ENCODE results near the gene CNTN1. TPM values are rescaled to one million over a fixed set of nuclear protein-coding genes. Genes with fewer than 3 reads are reported as not detected.

CNTN1 gene
- total RNA-seq, 4 donors from 2014 or later: 7.5 to 34.2 (median 19.4) TPM

DNA sequence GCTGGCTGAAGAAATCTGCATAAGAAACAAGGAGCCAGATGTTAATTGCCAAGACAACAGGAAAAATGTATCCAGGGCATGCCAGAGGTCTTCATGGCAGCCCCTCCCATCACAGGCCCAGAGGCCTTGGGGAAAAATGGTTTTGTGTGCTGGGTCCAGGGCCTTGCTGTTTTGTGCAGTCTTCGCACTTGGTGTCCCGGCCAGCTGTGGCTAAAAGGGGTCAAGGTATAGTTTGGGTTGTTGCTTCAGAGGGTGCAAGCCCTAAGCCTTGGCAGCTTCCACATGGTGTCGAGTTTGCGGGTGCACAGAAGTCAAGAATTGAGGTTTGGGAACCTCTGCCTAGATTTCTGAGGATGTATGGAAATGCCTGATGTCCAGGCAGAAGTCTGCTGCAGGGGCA lies 29.9 kb upstream of the CNTN1 start:
- no peak for TF ChIP-seq POLR2A (IDR thresholded peaks at IDR 0.05)
- TF ChIP-seq, protein P1, sequence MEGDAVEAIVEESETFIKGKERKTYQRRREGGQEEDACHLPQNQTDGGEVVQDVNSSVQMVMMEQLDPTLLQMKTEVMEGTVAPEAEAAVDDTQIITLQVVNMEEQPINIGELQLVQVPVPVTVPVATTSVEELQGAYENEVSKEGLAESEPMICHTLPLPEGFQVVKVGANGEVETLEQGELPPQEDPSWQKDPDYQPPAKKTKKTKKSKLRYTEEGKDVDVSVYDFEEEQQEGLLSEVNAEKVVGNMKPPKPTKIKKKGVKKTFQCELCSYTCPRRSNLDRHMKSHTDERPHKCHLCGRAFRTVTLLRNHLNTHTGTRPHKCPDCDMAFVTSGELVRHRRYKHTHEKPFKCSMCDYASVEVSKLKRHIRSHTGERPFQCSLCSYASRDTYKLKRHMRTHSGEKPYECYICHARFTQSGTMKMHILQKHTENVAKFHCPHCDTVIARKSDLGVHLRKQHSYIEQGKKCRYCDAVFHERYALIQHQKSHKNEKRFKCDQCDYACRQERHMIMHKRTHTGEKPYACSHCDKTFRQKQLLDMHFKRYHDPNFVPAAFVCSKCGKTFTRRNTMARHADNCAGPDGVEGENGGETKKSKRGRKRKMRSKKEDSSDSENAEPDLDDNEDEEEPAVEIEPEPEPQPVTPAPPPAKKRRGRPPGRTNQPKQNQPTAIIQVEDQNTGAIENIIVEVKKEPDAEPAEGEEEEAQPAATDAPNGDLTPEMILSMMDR (IDR thresholded peaks at IDR 0.05): no peak
- H3K4me3 ChIP-seq (ENCODE audit: low read depth, poor library complexity, severe bottlenecking): no peak overlapping the region
- WGBS, 2 donors: 92 to 98% methylated on average over 4 of the region's 4 CpGs
- no peak for DNase-seq (ENCODE audit: low spot score in 2 of 2)
- intact Hi-C loops (cut with DNase I; ENCODE audit: low total_unique reads): no loop called here

DNA sequence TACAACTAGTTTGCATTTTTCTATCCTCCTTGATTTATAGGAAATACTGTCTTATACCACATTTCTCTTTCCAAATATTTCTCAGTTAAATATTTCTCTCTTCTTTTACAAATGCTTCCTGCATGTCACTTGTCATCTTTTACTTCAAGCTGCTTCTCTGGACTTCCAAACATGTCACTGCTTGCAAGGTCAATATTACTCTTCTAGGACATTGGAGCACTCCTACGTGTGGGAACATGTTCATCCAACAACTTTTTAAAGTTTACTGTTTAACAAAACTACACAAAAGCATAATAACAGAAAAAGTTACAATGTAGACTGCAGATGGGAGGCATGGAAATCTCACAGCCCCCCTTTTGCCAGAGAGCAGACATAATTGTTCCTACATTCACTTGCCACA lies 28.5 kb upstream of the CNTN1 start:
- no peak for DNase-seq (ENCODE audit: low spot score in 2 of 2)
- intact Hi-C loops (cut with DNase I; ENCODE audit: low total_unique reads): no loop called here
- H3K4me3 ChIP-seq (ENCODE audit: low read depth, poor library complexity, severe bottlenecking): no peak overlapping the region
- WGBS, 2 donors: 46 to 56% methylated on average over 1 of the region's 1 CpG
- TF ChIP-seq, protein P1 (IDR thresholded peaks at IDR 0.05): no peak
- no peak for TF ChIP-seq POLR2A (IDR thresholded peaks at IDR 0.05)

DNA sequence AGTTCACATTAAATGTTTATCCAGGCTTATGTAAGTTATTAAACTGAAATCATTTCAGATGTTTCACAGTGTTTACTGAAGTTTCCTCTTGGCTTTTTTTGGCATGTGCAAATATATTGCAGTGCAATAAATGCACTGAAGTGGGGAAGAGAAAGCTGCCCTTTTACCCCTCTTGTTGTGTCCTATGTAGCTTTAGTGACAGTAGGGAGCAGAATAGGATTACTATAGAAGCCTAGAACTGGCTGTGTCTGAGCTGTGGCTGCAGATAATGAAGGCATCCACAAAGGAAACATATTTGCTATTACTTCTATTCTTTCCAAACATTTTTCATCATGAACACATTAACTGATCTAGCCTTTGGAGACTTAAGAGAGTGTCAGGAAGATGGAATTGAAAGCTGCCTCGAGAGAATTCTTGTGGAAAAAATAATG lies 24.1 kb upstream of the CNTN1 start:
- intact Hi-C loops (cut with DNase I; ENCODE audit: low total_unique reads): no loop called here
- no peak for DNase-seq (ENCODE audit: low spot score in 2 of 2)

DNA sequence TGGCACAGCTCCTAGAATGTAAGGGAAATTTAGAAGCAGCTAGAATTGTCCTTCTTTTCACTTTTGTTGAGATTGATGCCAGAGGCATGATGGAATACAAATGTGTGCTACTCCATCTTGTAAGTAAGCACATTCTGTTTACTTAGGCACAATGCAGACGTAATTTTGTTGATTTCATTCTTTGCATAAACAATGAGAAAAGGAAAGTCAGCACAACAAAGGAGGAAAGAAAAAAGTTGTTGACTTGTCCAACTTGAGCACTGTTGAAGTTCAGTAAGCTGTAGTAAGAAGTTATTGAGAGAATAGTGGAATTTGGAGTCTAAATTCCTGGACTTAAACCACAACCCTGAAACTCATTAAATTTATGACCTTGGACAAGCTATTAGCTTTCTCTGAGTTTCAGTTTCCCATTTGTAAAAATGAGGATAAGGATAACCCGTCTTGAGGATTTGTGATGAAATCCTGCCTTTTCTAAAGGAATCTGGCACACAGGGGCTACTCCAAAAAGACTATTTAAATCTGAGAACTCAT lies 19.4 kb upstream of the CNTN1 start:
- intact Hi-C loops (cut with DNase I; ENCODE audit: low total_unique reads): no loop called here
- no peak for DNase-seq (ENCODE audit: low spot score in 2 of 2)
- no peak for TF ChIP-seq POLR2A (IDR thresholded peaks at IDR 0.05)
- TF ChIP-seq, protein P1 (IDR thresholded peaks at IDR 0.05): no peak
- H3K4me3 ChIP-seq (ENCODE audit: low read depth, poor library complexity, severe bottlenecking): no peak overlapping the region
- 26 to 32% methylated on average over 2 of the region's 2 CpGs for WGBS, 2 donors

More for the DNA sequence above, 24.1 kb upstream of the CNTN1 start:
- TF ChIP-seq, protein P1 (IDR thresholded peaks at IDR 0.05): no peak
- no peak for TF ChIP-seq POLR2A (IDR thresholded peaks at IDR 0.05)
- WGBS, 2 donors: 23 to 27% methylated on average over 1 of the region's 1 CpG
- H3K4me3 ChIP-seq (ENCODE audit: low read depth, poor library complexity, severe bottlenecking): no peak overlapping the region

DNA sequence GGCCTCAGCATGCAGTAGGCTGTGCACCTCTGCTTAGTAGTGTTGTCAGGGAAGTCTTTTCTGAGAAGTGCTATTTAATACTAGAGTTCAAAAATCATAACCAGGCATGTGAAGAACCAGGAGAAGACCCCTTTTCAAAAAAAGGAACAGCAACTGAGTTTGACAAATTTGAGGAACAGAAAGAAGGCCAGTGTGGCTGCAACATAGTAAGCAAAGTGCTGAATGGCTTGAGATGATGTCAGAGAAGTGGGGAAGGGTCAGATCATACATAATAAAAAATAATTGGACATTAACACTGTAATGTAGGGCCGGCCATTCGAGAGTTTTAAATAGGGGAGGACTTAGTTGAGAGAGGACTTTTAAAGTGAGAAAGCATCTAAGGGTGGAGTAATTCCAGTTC lies 11.1 kb upstream of the CNTN1 start:
- WGBS, 2 donors: 83 to 84% methylated on average over 2 of the region's 2 CpGs
- TF ChIP-seq POLR2A (IDR thresholded peaks at IDR 0.05): no peak
- TF ChIP-seq, protein P1 (IDR thresholded peaks at IDR 0.05): no peak
- no peak overlapping the region for H3K4me3 ChIP-seq (ENCODE audit: low read depth, poor library complexity, severe bottlenecking)
- no peak for DNase-seq (ENCODE audit: low spot score in 2 of 2)
- intact Hi-C loops (cut with DNase I; ENCODE audit: low total_unique reads): no loop called here

DNA sequence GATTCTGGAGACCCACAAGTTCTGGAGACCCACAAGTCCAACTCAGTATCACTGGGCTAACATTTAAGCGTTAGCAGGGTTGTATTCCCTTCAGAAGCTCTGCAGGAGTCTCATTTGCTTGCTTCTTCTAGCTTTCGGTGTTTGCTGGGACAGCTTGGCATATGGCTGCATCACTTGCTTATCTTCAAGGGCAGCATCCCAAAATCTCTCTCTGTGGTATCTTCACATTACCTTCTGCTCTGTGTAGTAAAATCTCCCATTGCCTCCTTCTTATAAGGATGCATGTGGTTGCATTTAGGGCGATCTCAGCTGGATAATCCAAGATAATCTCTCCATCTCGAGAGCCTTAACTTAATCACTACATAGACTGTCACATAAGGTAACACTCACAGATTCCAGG lies 7.3 kb upstream of the CNTN1 start:
- no peak for DNase-seq (ENCODE audit: low spot score in 2 of 2)
- intact Hi-C loops (cut with DNase I; ENCODE audit: low total_unique reads): no loop called here
- 83 to 90% methylated on average over 4 of the region's 4 CpGs for WGBS, 2 donors
- H3K4me3 ChIP-seq (ENCODE audit: low read depth, poor library complexity, severe bottlenecking): no peak overlapping the region
- no peak for TF ChIP-seq POLR2A (IDR thresholded peaks at IDR 0.05)
- TF ChIP-seq, protein P1 (IDR thresholded peaks at IDR 0.05): no peak

Measured in lower leg skin (tissue), 4 donors.